ENCODE results near the gene FSHR. TPM values are rescaled to one million over a fixed set of nuclear protein-coding genes. Genes with fewer than 3 reads are reported as not detected.

FSHR gene
- total RNA-seq, 2 donors from 2014 or later: not detected

DNA sequence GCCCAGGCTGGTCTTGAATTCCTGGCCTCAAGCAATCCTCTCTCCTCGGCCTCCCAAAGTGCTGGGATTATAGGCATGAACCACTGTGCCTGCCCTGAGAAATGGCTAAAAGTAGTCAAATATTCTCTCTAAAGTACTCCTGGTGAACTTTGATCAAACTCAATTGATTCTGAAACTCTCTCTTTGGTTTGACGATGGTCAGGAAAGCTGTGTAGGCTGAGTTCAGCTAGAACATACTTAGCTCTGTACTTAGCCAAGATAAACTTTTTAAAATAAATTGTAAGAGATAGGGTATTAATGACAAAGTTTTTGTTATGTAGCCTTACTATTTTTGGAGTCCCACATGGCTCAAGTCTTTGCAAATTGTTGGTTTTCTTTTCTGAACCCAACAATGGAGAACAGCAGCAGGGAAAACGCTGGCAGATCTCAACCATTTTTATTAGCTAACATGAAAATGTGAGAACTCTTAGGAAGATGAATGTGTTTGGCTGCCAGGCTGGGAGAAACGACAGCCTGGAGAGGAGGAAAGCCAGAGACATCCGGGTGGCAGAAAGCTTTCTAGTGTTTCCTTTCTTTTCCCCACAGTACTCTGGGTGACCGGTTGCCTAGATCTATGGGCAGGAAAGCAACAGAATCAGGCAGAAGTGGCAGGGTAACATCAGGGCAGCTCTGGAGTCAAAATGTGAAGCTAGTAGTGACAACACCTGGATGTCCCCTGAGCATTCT is 205.8 kb downstream of the FSHR start:
- H3K9me3 Mint-ChIP-seq: no peaks in the 10 kb centered on the region
- H3K27ac Mint-ChIP-seq: no peak overlapping the region
- DNase-seq (ENCODE audit: low spot score): no peak
- H3K4me3 Mint-ChIP-seq: no peak overlapping the region
- H3K27me3 Mint-ChIP-seq: peaks cover 2 to 13% of the 10 kb centered on the region in 2 donors
- H3K36me3 Mint-ChIP-seq: no peaks in the 10 kb centered on the region
- ATAC-seq: no peak
- H3K4me1 Mint-ChIP-seq (ENCODE audit: low read depth in 2 of 2): no peaks in the 10 kb centered on the region

DNA sequence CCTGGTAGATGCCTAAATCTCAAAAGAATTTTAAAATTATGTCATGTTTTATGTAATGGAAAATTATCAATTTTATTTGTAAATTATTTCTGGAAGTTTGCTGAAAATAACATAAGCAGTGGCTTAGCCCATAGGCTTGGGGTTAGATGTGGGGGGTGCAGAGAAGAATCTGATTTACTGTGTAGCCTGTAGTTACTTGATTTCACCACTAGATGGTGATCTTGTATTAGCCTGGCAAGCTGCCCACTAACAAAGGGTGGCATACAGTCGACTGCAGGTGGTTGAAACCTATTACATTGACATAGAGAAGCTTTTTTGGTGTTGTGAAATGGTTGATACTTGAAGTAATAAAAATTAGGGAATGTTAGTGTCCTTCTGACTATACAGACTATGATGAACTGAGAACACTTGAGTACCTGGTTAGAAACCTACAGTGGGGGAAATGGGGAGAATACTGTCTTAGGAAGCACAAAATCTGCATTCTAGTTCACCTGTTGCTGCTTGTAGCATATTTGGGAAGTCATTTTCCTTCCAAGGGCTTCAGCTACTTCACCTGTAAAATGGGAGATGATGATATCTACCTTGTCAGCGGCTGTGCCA is 207.8 kb downstream of the FSHR start:
- no peak for DNase-seq (ENCODE audit: low spot score)
- H3K4me3 Mint-ChIP-seq: no peak overlapping the region
- no peaks in the 10 kb centered on the region for H3K4me1 Mint-ChIP-seq (ENCODE audit: low read depth in 2 of 2)
- H3K27me3 Mint-ChIP-seq: peaks cover 4 to 19% of the 10 kb centered on the region in 2 donors
- H3K9me3 Mint-ChIP-seq: no peaks in the 10 kb centered on the region
- no peak overlapping the region for H3K27ac Mint-ChIP-seq
- peak; percentile 53 to 73 for ATAC-seq
- no peaks in the 10 kb centered on the region for H3K36me3 Mint-ChIP-seq

DNA sequence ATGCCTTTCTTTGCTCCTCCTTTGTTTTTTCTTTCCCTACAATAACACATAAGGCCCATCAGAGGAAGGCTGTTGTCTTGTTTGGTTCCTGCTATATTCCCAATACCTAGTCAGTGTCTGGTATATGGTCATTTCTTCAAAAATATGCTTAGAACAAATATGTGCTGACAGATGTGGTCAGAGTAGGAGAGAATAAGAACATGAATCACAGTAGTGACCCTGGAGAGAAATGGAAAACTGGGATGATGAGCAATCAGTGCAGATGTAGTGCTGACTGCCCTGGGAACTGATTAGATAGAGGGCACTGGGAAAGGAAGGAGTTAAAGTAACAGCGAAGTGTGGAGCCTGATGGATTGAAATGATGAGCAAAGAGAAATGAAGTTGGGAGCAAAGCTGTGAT is 209.4 kb downstream of the FSHR start:
- no peaks in the 10 kb centered on the region for H3K36me3 Mint-ChIP-seq
- H3K27me3 Mint-ChIP-seq: peaks cover 4 to 21% of the 10 kb centered on the region in 2 donors
- DNase-seq (ENCODE audit: low spot score): no peak
- no peak overlapping the region for H3K4me3 Mint-ChIP-seq
- no peak for ATAC-seq
- no peaks in the 10 kb centered on the region for H3K4me1 Mint-ChIP-seq (ENCODE audit: low read depth in 2 of 2)
- H3K27ac Mint-ChIP-seq: no peak overlapping the region
- H3K9me3 Mint-ChIP-seq: no peaks in the 10 kb centered on the region

DNA sequence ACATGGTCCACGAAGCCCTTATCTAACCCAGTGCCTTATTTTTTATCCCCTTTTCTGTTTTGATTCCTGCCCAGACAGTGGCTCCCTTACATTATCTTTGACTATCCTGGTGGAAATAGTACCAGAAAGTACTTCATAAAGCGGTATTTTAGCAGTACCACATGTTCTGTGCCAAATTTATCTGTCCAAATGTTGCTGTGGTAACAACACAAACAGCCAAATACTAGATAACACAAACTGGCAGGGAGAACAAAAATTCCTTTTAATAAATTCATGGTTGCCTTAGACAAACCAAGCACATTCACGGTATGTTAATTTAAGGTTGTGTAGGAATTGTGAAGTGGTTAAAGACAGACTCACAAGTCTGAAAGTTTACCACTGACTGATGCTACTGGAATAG is 210.9 kb downstream of the FSHR start:
- Mint-ChIP-seq H3K4me1 (ENCODE audit: low read depth in 2 of 2) (no peaks in the 10 kb centered on the region), H3K27ac (no peak overlapping the region), H3K27me3 (peaks cover 4 to 20% of the 10 kb centered on the region in 2 donors), H3K9me3 (no peaks in the 10 kb centered on the region), H3K36me3 (no peaks in the 10 kb centered on the region), H3K4me3 (no peak overlapping the region)
- no peak for DNase-seq (ENCODE audit: low spot score)
- ATAC-seq: no peak

DNA sequence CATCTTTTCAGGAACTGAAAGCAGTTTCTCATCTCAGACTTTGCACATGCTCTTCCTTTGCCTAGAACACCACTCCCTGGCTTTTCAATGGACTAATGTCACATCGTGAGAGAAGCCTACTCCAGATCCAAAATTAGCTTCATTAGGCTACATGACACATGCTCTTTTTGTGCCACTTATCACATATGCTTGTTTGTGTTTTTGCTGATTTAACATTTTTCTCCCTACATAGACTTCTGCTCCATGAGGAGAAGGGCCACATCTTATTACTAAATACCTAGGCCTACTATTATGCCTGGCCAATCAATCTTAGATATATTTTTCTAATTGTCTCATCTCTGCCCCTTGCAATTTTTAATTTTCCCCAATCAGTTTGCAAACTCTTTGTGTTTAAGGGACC is 212.4 kb downstream of the FSHR start:
- H3K4me3 Mint-ChIP-seq: no peak overlapping the region
- H3K36me3 Mint-ChIP-seq: no peaks in the 10 kb centered on the region
- H3K4me1 Mint-ChIP-seq (ENCODE audit: low read depth in 2 of 2): no peaks in the 10 kb centered on the region
- H3K27ac Mint-ChIP-seq: no peak overlapping the region
- H3K27me3 Mint-ChIP-seq: peaks cover 4 to 20% of the 10 kb centered on the region in 2 donors
- H3K9me3 Mint-ChIP-seq: no peaks in the 10 kb centered on the region
- DNase-seq (ENCODE audit: low spot score): no peak
- ATAC-seq: no peak

DNA sequence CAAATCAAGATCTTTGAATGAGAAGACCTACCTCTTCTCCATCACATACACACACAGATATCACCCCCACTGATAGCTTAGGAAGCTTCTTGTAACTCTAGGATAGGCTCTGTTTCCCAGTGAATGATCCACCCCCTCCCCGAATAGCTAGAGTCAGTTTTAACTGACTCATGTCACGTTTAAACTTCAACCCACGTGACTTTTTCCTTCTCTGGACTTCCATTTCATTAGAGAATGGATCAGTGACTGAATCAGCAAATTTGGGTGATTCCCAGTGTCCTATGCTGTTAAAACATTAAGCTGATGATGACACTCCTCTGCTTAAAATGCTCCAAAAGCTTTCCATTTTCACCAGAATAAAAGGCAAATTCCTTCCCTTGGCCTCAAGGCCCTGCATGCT is 212.9 kb downstream of the FSHR start:
- Mint-ChIP-seq H3K27me3 (peaks cover 2 to 15% of the 10 kb centered on the region in 2 donors), H3K4me3 (no peak overlapping the region)

DNA sequence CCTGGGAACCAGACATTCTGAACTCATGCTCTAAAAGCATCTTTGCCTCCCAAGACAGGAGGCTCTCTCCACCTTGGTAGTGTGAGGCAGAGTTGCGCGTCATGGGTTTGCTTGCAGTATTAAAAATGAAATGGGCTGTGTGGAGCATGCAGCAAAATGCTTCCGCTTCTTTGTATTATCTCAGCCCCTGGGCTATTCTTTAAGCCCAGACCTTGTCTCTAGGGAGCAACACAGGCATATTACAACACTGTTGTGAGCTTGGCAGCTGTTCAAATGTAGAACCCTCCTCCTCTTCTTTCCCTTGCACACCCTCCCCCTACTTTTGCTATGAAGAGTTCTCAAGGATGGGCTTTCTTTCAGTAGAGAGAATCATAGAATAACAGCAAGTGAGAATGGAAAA is 213.7 kb downstream of the FSHR start:
- H3K27me3 Mint-ChIP-seq: peaks cover 2 to 15% of the 10 kb centered on the region in 2 donors
- no peak overlapping the region for H3K27ac Mint-ChIP-seq
- H3K36me3 Mint-ChIP-seq: no peaks in the 10 kb centered on the region
- no peak for DNase-seq (ENCODE audit: low spot score)
- ATAC-seq: no peak
- H3K4me1 Mint-ChIP-seq (ENCODE audit: low read depth in 2 of 2): no peaks in the 10 kb centered on the region
- H3K9me3 Mint-ChIP-seq: no peaks in the 10 kb centered on the region
- no peak overlapping the region for H3K4me3 Mint-ChIP-seq

More for the DNA sequence above, 212.9 kb downstream of the FSHR start:
- ATAC-seq: no peak
- no peaks in the 10 kb centered on the region for H3K4me1 Mint-ChIP-seq (ENCODE audit: low read depth in 2 of 2)
- H3K27ac Mint-ChIP-seq: no peak overlapping the region
- H3K9me3 Mint-ChIP-seq: no peaks in the 10 kb centered on the region
- H3K36me3 Mint-ChIP-seq: no peaks in the 10 kb centered on the region
- DNase-seq (ENCODE audit: low spot score): no peak

DNA sequence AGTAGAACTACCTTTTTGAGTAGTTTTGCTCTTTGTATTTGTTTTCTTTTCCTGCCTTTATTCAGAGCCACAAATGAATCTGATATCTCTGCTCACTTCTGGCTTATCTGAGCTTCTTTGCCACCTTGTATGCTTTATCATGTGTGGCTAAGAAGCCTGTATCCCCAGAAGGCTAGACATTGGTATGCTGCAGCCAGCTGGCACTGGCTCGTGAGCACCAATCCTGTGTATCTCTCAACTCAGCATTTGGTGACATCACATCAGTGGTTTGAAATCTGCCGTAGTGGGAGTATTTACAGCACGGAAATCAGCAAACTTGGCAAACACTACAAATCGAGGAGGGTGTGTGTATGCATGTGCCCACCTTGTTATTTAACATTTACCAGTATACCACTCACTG is 215.1 kb downstream of the FSHR start:
- H3K36me3 Mint-ChIP-seq: no peaks in the 10 kb centered on the region
- no peak for DNase-seq (ENCODE audit: low spot score)

DNA sequence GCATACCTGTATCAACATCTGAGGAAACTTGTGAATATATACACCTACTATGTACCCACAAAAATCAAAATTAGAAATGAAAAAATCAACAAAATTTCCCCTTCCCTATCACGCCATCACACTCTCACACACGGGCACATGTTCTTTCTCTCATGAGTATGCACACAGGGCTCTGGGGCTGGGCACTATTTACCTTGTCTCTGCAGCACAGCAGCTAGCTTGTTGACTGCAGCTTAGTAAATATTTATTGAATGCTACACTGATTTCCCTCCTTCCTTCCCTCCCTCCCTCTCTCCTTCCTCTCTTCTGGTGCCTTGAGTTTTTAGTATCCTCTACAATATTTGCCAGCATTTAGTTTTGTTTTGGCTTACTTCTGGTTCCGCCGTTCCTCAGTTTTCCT is 216.1 kb downstream of the FSHR start:
- Mint-ChIP-seq H3K36me3 (no peaks in the 10 kb centered on the region), H3K9me3 (no peaks in the 10 kb centered on the region), H3K27me3 (peaks cover 2 to 15% of the 10 kb centered on the region in 2 donors), H3K4me3 (no peak overlapping the region), H3K27ac (no peak overlapping the region), H3K4me1 (ENCODE audit: low read depth in 2 of 2) (no peaks in the 10 kb centered on the region)
- no peak for ATAC-seq
- no peak for DNase-seq (ENCODE audit: low spot score)

More for the DNA sequence above, 215.1 kb downstream of the FSHR start:
- Mint-ChIP-seq H3K27me3 (peaks cover 2 to 15% of the 10 kb centered on the region in 2 donors), H3K4me3 (no peak overlapping the region), H3K27ac (no peak overlapping the region), H3K9me3 (no peaks in the 10 kb centered on the region), H3K4me1 (ENCODE audit: low read depth in 2 of 2) (no peaks in the 10 kb centered on the region)
- no peak for ATAC-seq

DNA sequence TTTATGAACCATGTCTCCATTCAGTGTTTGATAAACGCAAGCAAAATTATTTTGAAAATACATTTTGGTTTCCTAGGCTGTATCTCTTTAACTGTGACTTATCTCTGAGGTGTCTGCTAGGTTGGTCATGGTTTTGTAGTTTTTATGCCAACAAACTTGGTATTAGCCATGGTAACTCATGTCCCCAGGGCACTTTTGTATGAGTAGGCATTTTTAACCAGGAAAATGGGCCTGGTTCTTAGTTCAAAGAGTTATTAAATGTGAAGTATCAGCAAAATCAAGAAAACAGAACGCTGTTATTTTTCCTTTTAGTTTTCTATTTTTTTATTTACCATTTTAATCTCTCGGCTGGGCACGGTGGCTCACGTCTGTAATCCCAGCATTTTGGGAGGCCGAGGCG is 219.5 kb downstream of the FSHR start:
- Mint-ChIP-seq H3K4me1 (ENCODE audit: low read depth in 2 of 2) (no peaks in the 10 kb centered on the region), H3K36me3 (no peaks in the 10 kb centered on the region), H3K9me3 (no peaks in the 10 kb centered on the region), H3K4me3 (no peak overlapping the region), H3K27ac (no peak overlapping the region), H3K27me3 (peaks cover 0 to 7% of the 10 kb centered on the region in 2 donors)
- DNase-seq (ENCODE audit: low spot score): no peak
- no peak for ATAC-seq

DNA sequence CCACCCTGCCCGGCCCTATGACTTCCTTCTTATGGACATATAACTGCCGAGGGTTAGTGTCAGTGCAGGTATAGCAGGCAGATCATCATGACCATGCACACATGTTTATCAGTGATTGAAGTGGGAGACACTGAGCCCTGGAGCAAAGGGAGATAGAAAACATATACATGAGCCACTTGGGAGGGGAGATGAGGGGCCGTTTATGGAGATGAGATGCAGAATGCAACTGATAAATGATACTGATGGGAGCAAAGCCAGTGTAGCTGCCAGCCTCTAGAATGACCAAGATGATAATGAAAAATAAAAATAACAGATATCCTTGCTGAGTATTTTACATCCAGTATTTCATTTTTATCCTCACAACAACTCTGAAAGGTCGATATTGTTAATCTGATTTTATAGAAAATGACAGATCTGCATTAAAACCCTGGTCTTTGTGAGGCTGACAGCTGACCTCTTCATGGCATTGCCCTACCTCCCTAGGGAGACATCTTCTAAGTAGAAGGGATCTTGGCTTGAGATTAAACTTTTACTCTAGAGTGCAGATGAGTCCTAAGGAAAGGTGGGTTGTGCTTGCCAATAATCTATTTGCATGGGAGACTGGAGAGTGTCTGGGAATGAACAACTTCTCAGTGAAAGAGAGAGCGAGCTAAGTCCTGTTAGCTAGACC is 220.4 kb downstream of the FSHR start:
- no peak overlapping the region for H3K4me3 Mint-ChIP-seq

DNA sequence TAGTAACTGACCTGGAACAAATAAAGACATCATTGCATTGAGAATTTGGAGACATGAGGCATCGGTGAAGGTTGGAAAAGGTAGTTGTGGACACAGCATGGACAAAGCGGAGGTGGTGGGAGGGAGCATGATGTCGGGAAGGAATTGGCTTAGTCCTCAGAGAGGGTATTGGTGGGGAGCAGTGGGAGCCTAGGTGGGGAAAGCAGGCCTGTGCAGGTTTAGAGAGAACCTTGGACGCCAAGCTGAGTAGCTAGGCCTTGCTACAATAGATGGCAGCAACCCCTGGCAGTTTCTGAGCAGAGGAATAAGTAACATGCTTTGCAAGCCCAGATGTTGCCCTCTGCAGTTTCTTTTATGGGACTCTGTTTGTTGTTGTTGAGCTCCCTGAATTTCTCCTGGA is 221.6 kb downstream of the FSHR start:
- Mint-ChIP-seq H3K27me3 (no peaks in the 10 kb centered on the region), H3K9me3 (no peaks in the 10 kb centered on the region), H3K36me3 (no peaks in the 10 kb centered on the region), H3K27ac (no peak overlapping the region), H3K4me1 (ENCODE audit: low read depth in 2 of 2) (no peaks in the 10 kb centered on the region), H3K4me3 (no peak overlapping the region)
- ATAC-seq (no peak), DNase-seq (ENCODE audit: low spot score) (no peak)

More for the DNA sequence above, 220.4 kb downstream of the FSHR start:
- Mint-ChIP-seq H3K27ac (no peak overlapping the region), H3K27me3 (peaks cover 0 to 7% of the 10 kb centered on the region in 2 donors), H3K4me1 (ENCODE audit: low read depth in 2 of 2) (no peaks in the 10 kb centered on the region), H3K36me3 (no peaks in the 10 kb centered on the region), H3K9me3 (no peaks in the 10 kb centered on the region)
- ATAC-seq (no peak), DNase-seq (ENCODE audit: low spot score) (no peak)

DNA sequence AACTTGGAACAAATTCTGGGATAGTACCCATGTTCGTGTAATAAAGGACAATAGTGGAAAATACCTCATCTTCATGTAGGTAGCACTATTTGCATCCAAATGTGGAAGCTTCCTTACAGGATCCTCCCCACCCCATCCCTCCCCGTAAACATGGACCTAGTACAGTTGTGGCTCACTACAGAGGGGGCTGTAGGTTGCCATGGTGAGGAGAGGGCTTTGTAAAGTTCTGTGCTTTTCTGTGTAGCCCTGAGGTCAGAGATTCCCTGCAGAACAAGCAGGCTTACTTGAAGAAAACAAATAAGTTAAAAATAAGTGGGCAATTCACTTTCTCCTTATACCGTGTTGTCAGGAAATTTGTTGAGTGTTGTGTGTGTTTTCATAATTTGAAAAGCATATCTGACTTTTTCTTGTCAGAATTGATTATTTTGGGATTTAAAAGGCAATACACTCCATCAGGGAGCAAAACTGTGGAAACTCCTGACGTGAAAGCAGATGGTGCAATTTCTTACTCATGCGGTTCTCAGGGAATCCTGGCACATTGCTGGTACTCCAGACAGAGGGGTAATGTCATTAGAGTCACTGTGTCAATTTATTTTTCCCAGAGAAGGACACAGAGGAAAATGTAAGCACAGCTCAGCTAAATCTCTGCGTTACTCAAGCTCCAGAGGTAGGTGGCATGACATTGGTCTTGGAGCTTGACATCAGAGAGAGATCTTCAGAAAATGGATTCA is 224.6 kb downstream of the FSHR start:
- DNase-seq (ENCODE audit: low spot score) (no peak), ATAC-seq (no peak)
- Mint-ChIP-seq H3K9me3 (no peaks in the 10 kb centered on the region), H3K36me3 (no peaks in the 10 kb centered on the region), H3K27me3 (no peaks in the 10 kb centered on the region), H3K4me1 (ENCODE audit: low read depth in 2 of 2) (no peaks in the 10 kb centered on the region), H3K27ac (no peak overlapping the region), H3K4me3 (no peak overlapping the region)

DNA sequence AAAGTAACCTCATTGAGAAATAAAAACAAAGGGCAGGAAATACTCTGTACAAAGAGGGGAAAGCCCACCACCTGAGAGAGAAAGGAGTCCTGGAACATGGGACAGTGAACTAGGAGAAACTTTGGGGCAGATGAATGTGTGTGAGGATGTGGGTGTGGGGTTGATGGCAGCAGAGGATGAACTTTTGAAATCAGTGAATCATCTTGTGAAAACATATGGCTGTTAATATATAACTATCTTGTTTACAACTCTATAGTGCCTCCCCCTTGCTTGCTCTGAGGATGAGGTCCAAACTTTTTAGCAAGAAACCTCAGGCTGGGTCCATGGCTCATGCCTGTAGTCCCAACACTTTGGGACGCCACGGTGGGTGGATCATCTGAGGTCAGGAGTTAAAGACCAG is 227.0 kb downstream of the FSHR start:
- Mint-ChIP-seq H3K9me3 (no peaks in the 10 kb centered on the region), H3K4me1 (ENCODE audit: low read depth in 2 of 2) (no peaks in the 10 kb centered on the region), H3K27me3 (no peaks in the 10 kb centered on the region), H3K27ac (no peak overlapping the region), H3K4me3 (no peak overlapping the region), H3K36me3 (no peaks in the 10 kb centered on the region)
- DNase-seq (ENCODE audit: low spot score): no peak
- ATAC-seq: no peak

All from natural killer cell treated with Interleukin-12 subunit alpha and Interleukin-12 subunit beta and Interleukin-15 and Interleukin-18, amount 100 ng/mL, for 72 hours (primary cell).